OCI-LY3 (cell line): Measurements from ENCODE around the gene GARIN5B.

Experiments
- H2AFZ ChIP-seq: fragments of 200-600, 300-600 bp; shearing (Covaris generic); 2 replicates; pipeline ENCODE4 v1.6.0; 2014; ENCODE audit warnings: antibody characterized with exemption, low read depth, low read length
- H3K27ac ChIP-seq: fragments of 200-600, 300-600 bp; sonication (generic); 2 replicates; pipeline ENCODE4 v1.5.1; 2014; ENCODE audit warnings: mild to moderate bottlenecking, low read length, moderate library complexity, mixed read lengths
- H3K27me3 ChIP-seq: fragments of 200-600, 300-600 bp; sonication (generic); 2 replicates; pipeline ENCODE4 v1.6.1; 2014; ENCODE audit warnings: low read depth, low read length, mixed read lengths
- H3K36me3 ChIP-seq: fragments of 200-600, 300-600 bp; sonication (generic); replicated peaks from 2 replicates; pipeline ENCODE3; 2014; ENCODE audit warnings: low read depth, low read length, mixed read lengths
- H3K4me1 ChIP-seq: fragments of 300-600, 200-600 bp; sonication (generic); 2 replicates; pipeline ENCODE4 v1.6.1; 2014; ENCODE audit warnings: low read length, mixed read lengths
- H3K4me2 ChIP-seq: fragments of 200-600, 300-600 bp; sonication (generic); 2 replicates; pipeline ENCODE4 v1.6.1; 2014; ENCODE audit warnings: low read length, mixed read lengths
- H3K4me3 ChIP-seq: fragments of 300-600, 200-600 bp; sonication (generic); 2 replicates; pipeline ENCODE4 v1.5.1; 2014; ENCODE audit warnings: antibody characterized with exemption, mild to moderate bottlenecking, low read length, moderate library complexity
- H3K79me2 ChIP-seq: fragments of 300-600, 200-600 bp; shearing (Covaris generic); 2 replicates; pipeline ENCODE4 v1.6.1; 2014; ENCODE audit warnings: mild to moderate bottlenecking, low read length, mixed read lengths
- H3K9ac ChIP-seq: fragments of 300-600, 200-600 bp; shearing (Covaris generic); 2 replicates; pipeline ENCODE4 v1.6.0; 2014; ENCODE audit warnings: mild to moderate bottlenecking, low read length, moderate library complexity
- H3K9me3 ChIP-seq: fragments of 200-600, 300-600 bp; shearing (Covaris generic); 2 replicates; pipeline ENCODE4 v1.6.1; 2014; ENCODE audit warnings: low read length, mixed read lengths; ENCODE audit not compliant: insufficient read depth
- H4K20me1 ChIP-seq: fragments of 200-600, 300-600 bp; sonication (generic); 2 replicates; pipeline ENCODE4 v1.6.1; 2016; ENCODE audit warnings: low read length, mixed read lengths; ENCODE audit not compliant: insufficient read depth
- CTCF ChIP-seq: fragments of 200-600, 300-600 bp; sonication (generic); IDR thresholded peaks from 2 replicates; pipeline ENCODE4 v1.5.1; 2014; ENCODE audit warnings: antibody characterized with exemption, low read length, low read depth
- EZH2phosphoT487 ChIP-seq: fragments of 200-600 bp; shearing (Covaris generic); IDR thresholded peaks from 2 replicates; pipeline ENCODE4 v1.6.1; 2018; ENCODE audit warnings: antibody characterized with exemption, mixed run types, low read depth

The GARIN5B gene

DNA sequence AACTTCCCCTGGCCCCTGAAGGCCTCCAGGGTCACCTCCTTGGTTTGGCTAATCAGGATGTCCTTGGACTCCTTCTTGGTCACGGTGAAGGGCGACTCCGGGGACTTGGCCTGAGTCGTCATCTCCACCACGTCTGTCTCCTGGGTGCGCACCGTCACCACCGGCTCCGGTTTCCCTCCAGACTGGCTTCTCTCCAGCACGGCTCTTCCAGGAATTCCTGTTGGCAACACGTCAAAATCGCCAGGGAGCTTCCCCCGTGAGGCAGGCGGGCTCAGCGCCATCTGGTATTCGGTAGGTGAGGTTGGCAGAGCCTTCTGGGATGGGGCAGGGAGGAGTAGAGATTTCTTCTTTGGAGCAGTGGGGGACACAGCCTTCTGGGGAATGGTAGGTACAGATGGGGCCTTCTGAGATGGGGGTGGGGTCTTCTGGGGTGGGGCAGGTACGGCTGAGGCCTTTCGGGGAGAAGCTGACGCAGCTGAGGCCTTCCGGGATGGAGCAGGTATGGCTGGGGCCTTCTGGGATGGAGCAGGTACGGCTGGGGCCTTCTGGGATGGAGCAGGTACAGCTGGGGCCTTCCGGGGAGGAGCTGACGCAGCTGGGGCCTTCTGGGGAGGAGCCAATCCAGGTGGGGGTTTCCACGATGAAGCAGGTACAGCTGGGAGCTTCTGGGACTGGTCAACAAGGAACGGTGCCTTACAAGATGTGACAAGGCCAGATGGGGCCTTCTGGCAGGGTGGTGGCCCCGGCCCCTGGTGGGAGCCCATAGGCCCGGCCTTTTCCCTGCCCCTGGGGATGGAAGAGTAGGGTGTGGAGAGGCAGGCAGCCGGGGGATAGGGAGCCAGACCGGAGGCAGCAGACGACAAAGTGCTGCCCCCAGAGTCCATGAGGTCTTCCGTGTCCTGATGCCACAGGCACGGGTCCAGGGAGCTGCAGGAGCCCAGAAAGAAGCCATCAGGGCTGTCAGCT lies 3.8 kb downstream of the GARIN5B start:
- Histone ChIP-seq H3K4me2 (no peak overlapping the region), H3K27me3 (peaks cover 5% of the 10 kb centered on the region; the same call in 1 of the 2 replicates), H2AFZ (no peak overlapping the region), H3K4me1 (no peaks in the 10 kb centered on the region), H3K9ac (no peak overlapping the region), H3K9me3 (no peaks in the 10 kb centered on the region), H4K20me1 (no peaks in the 10 kb centered on the region), H3K79me2 (no peaks in the 10 kb centered on the region), H3K4me3 (no peak overlapping the region), H3K27ac (no peak overlapping the region), H3K36me3 (no peaks in the 10 kb centered on the region)
- TF ChIP-seq EZH2phosphoT487 (no peak), CTCF (no peak)

GRCh38 chr19:55358493-55358892 lies 4.6 kb downstream of the GARIN5B start:
- no peak overlapping the region for H3K4me3 ChIP-seq
- H3K4me2 ChIP-seq: no peak overlapping the region
- no peaks in the 10 kb centered on the region for H4K20me1 ChIP-seq
- H3K27me3 ChIP-seq: peaks cover 5% of the 10 kb centered on the region; the same call in 1 of the 2 replicates
- H3K27ac ChIP-seq: no peak overlapping the region
- H2AFZ ChIP-seq: no peak overlapping the region
- H3K9ac ChIP-seq: no peak overlapping the region
- no peaks in the 10 kb centered on the region for H3K79me2 ChIP-seq
- H3K9me3 ChIP-seq: no peaks in the 10 kb centered on the region
- no peaks in the 10 kb centered on the region for H3K4me1 ChIP-seq
- no peaks in the 10 kb centered on the region for H3K36me3 ChIP-seq
- no peak for TF ChIP-seq EZH2phosphoT487

DNA sequence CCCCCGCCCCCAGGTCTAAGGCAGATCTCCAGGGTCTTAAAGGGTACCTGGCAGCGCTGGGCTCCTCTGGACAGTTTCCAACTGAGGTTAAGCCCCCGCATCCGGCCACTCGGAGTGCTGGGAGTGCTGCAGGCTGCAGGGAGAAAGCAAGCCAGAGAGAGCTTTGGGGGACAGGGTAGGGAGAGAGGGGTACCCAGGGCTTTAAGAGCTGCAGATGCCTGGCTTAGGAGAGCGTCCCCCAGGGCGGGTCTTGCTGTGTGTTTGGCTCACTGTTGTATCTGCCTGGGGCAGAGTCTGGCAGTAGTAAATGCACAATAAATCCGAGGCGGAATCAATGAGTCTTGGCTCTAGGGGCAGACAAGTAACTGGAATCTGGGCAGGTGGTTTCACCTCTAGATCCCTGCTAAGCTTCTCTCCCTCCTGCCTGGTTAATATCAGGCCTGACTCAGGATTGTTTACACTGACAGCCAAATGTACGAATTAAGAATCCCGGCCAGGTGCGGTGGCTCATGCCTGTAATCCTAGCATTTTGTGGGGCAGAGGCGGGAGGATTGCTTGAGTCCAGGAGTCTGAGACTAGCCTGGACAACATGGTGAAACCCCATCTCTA lies 7.7 kb downstream of the GARIN5B start:
- Histone ChIP-seq H3K27me3 (peaks cover 5% of the 10 kb centered on the region; the same call in 1 of the 2 replicates), H3K36me3 (no peaks in the 10 kb centered on the region), H2AFZ (no peak overlapping the region), H3K79me2 (no peaks in the 10 kb centered on the region), H3K4me3 (no peak overlapping the region), H4K20me1 (no peaks in the 10 kb centered on the region), H3K9me3 (no peaks in the 10 kb centered on the region), H3K9ac (no peak overlapping the region), H3K27ac (no peak overlapping the region), H3K4me1 (no peaks in the 10 kb centered on the region), H3K4me2 (no peak overlapping the region)
- TF ChIP-seq CTCF: no peak
- no peak for TF ChIP-seq EZH2phosphoT487

DNA sequence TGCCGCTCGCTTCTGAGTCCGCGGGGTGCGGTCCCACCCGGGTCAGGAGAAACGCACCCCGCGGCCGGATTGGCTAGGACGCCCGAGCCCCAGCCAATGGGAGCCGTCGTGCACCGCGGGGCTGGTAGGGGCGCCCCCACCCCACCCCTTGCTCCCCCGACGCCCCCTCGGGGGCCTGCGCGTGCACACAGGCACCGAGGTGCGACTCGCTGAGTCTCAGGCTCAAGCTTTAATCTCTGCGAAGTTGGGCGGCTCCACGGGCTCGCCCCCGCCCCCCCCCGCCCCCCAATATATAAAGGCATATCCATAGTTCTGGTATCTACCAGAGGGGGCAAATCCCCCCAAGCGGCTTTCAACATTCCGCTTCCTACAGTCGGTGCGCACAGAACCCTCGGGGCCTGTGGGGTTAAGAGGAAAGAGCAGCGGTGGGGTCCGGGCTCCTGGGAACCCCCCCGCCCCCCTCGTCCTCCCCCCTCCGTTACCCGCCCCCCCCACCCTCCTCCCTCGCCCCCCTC lies 8.3 kb downstream of the GARIN5B start, which contains the start of gene COX6B2:
Gene COX6B2, minus strand, starts transcription at position 22 of the 515 bp plus-strand sequence. CDS start 198 bp downstream, outside the sequence.
- Histone ChIP-seq H3K27me3 (peaks cover 5% of the 10 kb centered on the region; the same call in 1 of the 2 replicates), H2AFZ (no peak within 1 kb of the TSS), H4K20me1 (no peaks in the 10 kb centered on the region), H3K4me2 (no peak within 1 kb of the TSS), H3K9me3 (no peaks in the 10 kb centered on the region), H3K9ac (no peak within 1 kb of the TSS), H3K27ac (no peak within 1 kb of the TSS), H3K4me1 (no peaks in the 10 kb centered on the region), H3K36me3 (no peaks in the 10 kb centered on the region), H3K4me3 (no peak within 1 kb of the TSS), H3K79me2 (no peaks in the 10 kb centered on the region)
- TF ChIP-seq CTCF (no peak), EZH2phosphoT487 (no peak)
